ENCODE data around the gene LMNA. TPM values are rescaled to one million over a fixed set of nuclear protein-coding genes. Genes with fewer than 3 reads are reported as not detected.

The LMNA gene
- polyA plus RNA-seq, 3 donors = 71.7 to 83.8 (median 82.5) TPM

Other genes starting within 250 kb of the LMNA start
- gene RIT1, start 203.4 kb upstream of the LMNA start, polyA plus RNA-seq (ENCODE audit: insufficient read length in 3 of 3) = 10 to 100 TPM; 50.4 to 54.9 (median 52.9) TPM
- 10 to 100 TPM; 46.1 to 48.2 (median 48.1) TPM for gene KHDC4, start 180.3 kb upstream of the LMNA start, polyA plus RNA-seq (ENCODE audit: insufficient read length in 3 of 3)
- gene RXFP4, start 173.1 kb upstream of the LMNA start, polyA plus RNA-seq (ENCODE audit: insufficient read length in 3 of 3) = under 1 TPM in 1 of 3 donors, not detected in 2; 0.14 TPM
- gene ARHGEF2, start 136.2 kb upstream of the LMNA start, polyA plus RNA-seq (ENCODE audit: insufficient read length in 3 of 3) = 10 to 100 TPM; 73.8 to 82.2 (median 79.5) TPM
- 100 to 1,000 TPM; 425 to 439 (median 435) TPM for gene SSR2, start 93.8 kb upstream of the LMNA start, polyA plus RNA-seq (ENCODE audit: insufficient read length in 3 of 3)
- gene UBQLN4, start 60.9 kb upstream of the LMNA start, polyA plus RNA-seq (ENCODE audit: insufficient read length in 3 of 3) = 10 to 100 TPM; 47.6 to 53.0 (median 49.8) TPM
- 10 to 100 TPM; 52.4 to 58.7 (median 55.7) TPM for gene LAMTOR2, start 59.9 kb upstream of the LMNA start, polyA plus RNA-seq (ENCODE audit: insufficient read length in 3 of 3)
- 10 to 100 TPM; 48.2 to 62.7 (median 54.4) TPM for gene RAB25, start 53.6 kb upstream of the LMNA start, polyA plus RNA-seq (ENCODE audit: insufficient read length in 3 of 3)
- 10 to 100 TPM; 42.6 to 44.5 (median 44.2) TPM for gene MEX3A, start 32.2 kb upstream of the LMNA start, polyA plus RNA-seq (ENCODE audit: insufficient read length in 3 of 3)
- 10 to 100 TPM; 14.8 to 19.9 (median 18.3) TPM for gene SEMA4A, start 38.9 kb downstream of the LMNA start, polyA plus RNA-seq (ENCODE audit: insufficient read length in 3 of 3)
- 10 to 100 TPM; 28.8 to 31.0 (median 30.0) TPM for gene SLC25A44, start 79.4 kb downstream of the LMNA start, polyA plus RNA-seq (ENCODE audit: insufficient read length in 3 of 3)
- gene PMF1, start 98.3 kb downstream of the LMNA start, polyA plus RNA-seq (ENCODE audit: insufficient read length in 3 of 3) = 10 to 100 TPM; 77.2 to 85.1 (median 81.0) TPM
- 1 to 10 TPM; 1.1 to 1.5 (median 1.3) TPM for gene BGLAP, start 127.5 kb downstream of the LMNA start, polyA plus RNA-seq (ENCODE audit: insufficient read length in 3 of 3)
- gene PAQR6, start 133.3 kb downstream of the LMNA start, polyA plus RNA-seq (ENCODE audit: insufficient read length in 3 of 3) = 1 to 10 TPM; 3.0 to 4.4 (median 3.0) TPM
- 10 to 100 TPM; 55.0 to 58.3 (median 57.6) TPM for gene SMG5, start 168.1 kb downstream of the LMNA start, polyA plus RNA-seq (ENCODE audit: insufficient read length in 3 of 3)
- gene TMEM79, start 169.6 kb downstream of the LMNA start, polyA plus RNA-seq (ENCODE audit: insufficient read length in 3 of 3) = 1 to 10 TPM; 4.1 to 4.8 (median 4.8) TPM
- 10 to 100 TPM; 48.9 to 55.1 (median 54.5) TPM for gene GLMP, start 181.0 kb downstream of the LMNA start, polyA plus RNA-seq (ENCODE audit: insufficient read length in 3 of 3)
- not detected for gene VHLL, start 184.6 kb downstream of the LMNA start, polyA plus RNA-seq (ENCODE audit: insufficient read length in 3 of 3)
- 100 to 1,000 TPM; 386 to 411 (median 410) TPM for gene CCT3, start 223.6 kb downstream of the LMNA start, polyA plus RNA-seq (ENCODE audit: insufficient read length in 3 of 3)
- under 1 TPM; 0.50 to 0.83 (median 0.69) TPM for gene TSACC, start 223.8 kb downstream of the LMNA start, polyA plus RNA-seq (ENCODE audit: insufficient read length in 3 of 3)